GM19397 (cell line): ENCODE measurements around the gene KMT2E.
"Not testable (repeated sequence)": the region's sequence is repeated elsewhere in the genome, so short reads cannot be mapped to it uniquely, and the experiment has no call there.

Experiments
- ATAC-seq: cut with Tn5 transposase; IDR thresholded peaks from one replicate; pipeline ENCODE4 v1.9.1; 2021; ENCODE audit warnings: mild to moderate bottlenecking, moderate library complexity; ENCODE audit not compliant: unreplicated experiment

Gene KMT2E

DNA sequence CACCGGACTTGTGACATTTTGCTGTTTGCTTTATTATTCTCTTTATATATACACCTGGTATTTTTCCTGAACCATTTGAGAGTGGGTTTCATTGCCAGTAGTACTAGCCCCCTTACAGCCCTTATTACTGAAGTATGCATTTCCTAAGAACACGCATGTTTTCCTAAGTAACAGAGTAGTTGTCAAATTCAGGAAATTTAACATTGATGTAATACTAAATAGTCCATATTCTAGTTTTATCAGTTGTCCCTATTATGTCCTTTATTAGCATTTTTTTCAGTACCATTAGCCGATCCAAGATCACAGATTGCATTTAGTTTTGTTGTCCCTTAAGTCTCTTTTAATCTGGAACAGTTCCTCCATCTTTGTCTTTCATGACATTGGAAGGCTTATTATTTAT is 8.0 kb downstream of the KMT2E start:
- no peak for ATAC-seq

DNA sequence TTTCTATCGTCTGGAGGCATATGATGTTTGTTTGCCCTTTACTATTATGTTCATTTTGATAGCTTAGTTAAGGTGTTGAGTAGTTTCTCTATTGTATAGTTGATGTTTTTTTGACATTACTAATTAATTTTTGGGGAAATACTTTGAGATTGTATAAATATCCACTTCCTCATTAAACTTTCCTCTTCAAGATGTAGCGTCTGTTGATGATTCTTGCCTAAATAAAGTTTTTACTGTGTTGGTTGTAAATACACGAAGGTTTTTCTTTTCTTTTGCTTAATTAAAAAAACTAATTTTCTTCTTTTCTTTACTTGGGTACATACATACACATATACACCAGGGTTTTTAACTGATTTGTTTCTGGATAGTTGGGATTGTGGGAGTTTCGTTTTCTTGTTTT is 8.5 kb downstream of the KMT2E start:
- ATAC-seq = no peak

DNA sequence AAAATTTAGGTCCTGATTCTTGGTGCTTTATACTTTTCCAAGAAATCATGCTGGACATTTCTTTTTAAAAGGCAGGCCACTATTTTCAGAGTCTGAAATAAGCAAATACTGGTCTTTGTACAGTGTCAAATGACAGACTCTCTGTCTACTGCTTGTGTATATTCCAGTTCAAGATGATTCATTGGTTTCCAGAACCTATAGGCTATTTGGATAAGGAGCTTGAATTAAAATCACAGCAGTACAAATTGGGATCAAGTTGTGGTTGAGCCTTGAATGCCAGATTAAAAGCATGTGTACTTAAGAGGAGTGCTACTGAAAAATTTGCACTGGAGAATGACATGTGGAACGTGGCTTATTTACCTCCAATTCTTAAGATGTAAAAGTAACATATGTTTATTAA is 10.7 kb downstream of the KMT2E start:
- ATAC-seq = no peak

DNA sequence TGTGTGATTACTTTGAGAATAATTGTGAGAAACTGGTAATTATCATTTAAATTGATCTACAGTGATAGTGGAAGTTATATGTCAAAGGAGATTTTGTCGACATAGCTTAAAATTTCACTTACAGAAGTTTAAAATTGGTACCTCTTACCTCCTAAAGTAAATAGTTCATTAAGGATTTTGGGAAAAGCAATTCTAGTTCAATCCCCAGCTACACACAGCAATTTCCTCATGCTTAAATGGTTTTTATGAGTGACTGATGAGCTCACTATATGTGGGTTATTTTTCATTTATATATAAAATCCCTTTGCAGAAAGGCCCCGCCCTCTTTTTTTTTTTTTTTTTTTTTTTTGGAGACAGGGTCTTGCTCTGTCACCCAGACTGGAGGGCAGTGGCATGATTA is 12.7 kb downstream of the KMT2E start:
- no peak for ATAC-seq

DNA sequence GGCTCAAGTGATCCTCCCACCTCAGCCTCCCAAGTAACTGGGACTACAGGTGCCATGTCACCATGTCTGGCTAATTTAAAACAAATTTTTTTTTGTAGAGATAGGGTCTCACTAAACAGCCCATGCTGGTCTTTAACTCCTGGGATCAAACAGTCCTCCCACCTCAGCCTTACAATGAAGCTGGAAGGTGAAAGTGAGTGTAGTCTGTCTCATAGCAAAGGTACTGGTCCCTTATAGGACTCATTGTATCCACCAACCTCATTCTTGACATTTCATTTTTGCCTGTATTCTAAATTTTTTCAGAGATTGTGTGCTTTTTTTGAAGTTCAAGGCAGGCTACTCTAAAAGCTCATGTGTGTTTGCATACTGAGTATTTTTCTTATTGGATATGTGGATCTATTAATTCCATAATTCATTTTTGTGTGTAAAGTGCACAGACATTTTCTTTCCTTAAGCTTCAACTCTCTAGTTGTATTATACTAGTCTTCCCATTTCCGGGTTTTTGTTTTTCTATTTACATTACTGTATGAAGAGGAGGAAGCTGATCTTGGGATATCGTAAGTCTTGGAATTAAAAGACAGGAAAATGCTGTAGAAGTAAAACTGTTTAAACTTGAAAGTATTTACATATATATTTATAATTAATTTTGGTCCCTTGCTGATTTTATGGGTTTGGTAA is 13.3 kb downstream of the KMT2E start:
- no peak for ATAC-seq

DNA sequence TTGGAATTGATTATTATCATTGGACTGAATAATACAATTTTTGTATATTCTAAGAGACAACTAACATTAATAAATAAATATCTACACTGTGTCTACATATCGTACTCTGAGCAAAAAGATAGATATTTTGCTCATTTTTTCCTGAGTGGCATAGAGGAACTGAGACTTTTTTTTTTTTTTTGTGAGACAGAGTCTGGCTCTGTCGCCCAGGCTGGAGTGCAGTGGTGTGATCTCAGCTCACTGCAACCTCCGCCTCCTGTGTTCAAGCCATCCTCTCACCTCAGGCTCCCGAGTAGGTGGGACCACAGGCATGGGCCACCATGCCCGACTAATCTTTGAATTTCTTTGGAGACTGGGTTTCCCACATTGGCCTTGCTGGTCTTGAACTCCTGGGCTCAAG is 14.0 kb downstream of the KMT2E start:
- no peak for ATAC-seq

DNA sequence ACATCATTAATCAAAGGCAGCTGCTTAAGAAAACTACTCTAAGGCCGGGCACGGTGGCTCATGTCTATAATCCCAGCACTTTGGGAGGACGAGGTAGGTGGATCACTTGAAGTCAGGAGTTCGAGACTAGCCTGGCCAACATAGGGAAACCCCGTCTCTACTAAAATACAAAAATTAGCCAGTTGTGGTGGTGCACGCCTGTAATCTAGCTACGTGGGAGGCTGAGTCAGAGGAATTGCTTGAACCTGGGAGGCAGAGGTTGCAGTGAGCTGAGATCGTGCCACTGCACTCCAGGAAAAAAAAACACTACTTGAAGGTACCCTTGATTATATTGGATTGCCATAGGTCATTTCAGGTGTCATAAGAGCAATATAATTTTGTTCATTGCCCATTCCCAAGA is 14.9 kb downstream of the KMT2E start:
- not testable (repeated sequence) for ATAC-seq

DNA sequence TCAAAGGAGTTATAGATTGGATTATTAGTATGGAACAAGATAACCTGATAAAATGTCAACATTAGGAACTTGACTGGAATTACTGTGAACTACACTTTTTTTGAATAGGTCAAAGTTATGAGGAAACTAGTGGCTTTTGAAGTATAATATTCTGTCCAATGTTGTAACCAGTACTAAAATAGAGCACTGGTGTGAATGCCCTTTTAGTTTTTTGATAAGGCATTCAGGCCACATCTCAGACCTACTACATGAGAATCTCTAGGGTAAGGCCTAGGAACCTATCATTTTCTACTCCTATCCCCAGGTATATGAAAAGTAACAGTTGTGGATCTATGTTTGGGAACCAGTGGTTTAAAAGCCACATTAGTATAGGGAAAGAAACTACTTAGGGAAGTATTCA is 16.4 kb downstream of the KMT2E start:
- ATAC-seq = no peak

DNA sequence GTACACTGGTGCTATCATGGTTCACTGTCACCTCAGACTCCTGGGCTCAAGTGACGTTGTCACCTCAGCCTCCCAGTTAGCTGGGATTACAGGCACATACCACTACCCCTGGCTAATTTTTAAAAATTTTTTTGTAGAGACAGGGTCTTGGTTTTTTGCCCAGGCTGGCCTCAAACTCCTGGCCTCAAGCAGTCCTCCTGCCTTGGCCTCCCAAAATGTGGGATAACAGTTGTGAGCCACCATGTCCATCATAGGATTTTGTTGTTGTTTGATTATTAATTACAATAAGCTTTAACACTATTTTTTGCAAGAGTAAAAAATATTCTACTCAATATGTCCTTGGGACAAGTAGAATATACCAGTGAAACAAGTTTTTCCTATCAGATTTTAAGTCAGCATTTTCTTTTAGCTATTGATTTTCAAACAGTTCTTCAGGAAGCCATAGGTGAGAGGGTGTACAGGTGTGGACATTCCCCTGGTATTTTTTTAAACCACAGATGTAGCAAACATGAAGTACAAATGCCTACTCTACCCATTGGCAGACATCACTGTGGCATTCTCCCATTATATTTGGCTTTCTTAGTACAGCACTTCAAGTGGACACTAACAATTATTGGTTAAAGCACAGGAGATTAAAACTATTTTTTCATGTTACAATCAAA is 18.7 kb downstream of the KMT2E start:
- no peak for ATAC-seq

DNA sequence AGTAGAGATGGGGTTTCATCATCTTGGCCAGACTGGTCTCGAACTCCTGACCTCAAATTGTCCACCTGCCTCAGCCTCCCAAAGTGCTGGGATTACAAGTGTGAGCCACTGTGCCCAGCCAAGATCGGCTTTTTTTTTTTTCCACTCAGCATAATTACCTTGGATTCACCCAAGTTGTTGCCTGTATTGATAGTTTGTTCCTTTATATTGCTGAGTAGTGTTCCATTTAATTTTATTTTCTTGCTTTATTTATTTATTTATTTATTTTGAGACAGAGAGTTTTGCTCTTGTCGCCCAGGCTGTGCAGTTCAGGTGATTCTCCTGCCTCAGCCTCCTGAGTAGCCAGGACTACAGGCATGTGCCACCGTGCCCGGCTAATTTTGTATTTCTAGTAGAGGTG is 21.3 kb downstream of the KMT2E start:
- ATAC-seq = no peak

DNA sequence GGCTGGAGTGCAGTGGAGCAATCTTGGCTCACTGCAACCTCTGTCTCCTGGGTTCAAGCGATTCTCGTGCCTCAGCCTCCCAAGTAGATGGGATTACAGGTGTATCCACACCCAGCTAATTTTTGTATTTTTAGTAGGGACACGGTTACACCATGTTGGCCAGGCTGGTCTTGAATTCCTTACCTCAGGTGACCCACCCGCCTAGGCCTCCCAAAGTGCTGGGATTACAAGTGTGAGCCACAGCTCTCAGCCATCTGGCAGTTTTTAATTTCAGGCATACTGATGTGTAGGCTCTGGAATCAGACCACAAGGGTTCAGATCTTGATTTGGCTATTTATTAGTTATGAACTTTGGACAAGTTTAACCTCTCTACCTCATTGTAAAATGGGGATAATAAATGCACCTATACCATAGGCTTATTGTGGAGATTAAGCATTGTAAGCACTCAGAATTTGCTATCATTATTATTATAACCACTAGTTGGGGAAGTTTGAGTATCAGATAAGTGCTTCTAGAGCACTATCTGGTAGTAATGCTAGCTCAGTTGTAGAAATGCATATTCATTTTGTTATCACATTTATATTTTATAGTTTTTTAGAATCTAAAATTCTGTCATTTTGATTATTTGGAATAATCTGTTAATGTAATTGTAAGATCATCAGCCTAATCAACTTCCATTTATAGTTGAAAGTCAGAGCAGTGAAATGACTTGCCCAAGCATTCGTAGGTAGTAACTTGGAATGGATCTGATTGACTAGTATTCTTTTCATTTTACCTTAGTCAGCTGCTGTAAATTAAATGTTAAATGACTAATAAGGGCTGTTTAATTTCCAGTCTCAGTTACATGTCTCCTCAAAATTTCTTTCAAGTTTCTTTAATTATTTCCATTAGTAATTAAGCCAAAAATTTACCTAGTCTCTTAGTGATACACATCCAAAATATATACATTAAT is 22.5 kb downstream of the KMT2E start:
- no peak for ATAC-seq

DNA sequence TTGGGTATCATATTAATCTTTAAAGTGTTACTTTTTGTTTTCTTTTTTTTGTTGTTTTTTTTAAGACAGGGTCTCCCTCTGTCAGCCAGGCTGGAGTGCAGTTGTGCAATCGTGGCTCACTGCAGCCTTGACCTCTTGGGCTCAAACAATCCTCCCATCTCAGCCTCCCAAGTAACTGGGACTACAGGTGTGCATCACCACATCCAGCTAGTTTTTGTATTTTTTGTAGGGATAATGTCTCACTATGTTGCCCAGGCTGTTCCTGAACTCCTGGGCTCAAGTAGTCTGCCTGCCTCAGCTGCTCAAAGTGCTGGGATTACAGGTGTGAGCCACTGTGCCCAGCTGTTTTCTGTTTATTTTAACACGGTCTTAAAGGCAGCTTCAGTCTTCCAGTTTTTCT is 23.3 kb downstream of the KMT2E start:
- ATAC-seq = no peak

DNA sequence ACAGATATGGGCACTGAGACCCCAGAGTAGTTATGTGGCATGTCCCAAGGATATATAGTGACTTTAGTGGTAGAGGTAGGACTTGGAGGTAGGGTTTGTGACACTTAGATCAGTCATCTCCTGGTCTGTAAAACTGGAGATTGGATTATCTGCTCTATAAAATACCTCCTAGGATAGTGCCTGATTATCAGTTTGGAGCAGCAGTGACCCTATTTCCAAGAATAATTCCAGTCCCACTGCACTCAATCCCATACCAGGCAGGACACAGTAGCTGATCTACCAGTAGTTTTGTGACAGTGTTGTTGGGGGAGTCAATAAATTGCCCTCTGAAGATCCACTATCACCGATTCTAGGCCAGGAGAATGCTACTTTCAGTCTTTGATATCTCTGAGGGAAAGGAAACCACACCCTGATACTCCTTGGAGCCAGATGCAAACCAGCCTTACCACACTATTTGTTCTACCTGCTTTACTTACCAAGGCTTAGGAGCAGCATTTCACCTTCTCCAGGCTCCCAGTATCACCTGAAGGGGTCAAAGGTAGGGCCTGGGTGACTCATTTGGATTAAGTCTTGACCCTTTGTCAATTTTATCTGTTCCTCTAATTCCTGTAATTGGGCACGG is 30.6 kb downstream of the KMT2E start:
- no peak for ATAC-seq

DNA sequence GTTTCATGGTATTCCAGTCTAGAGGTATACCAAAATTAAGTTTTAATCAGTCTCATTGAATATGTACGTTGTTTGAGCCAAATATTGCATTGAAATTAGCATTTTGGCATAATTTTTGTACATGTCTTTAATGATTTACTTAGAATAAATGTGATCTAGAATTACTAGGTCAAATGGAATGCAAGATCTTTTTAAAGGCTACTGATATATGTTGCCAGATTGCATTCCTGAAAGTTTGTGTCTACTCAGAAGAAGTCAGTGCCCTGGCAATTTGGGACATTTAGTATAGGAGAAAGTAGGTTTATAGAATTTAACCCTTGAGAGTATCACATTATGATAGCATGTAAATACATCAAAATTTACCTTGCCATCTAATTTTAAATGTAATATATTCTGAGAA is 32.4 kb downstream of the KMT2E start:
- ATAC-seq = no peak

DNA sequence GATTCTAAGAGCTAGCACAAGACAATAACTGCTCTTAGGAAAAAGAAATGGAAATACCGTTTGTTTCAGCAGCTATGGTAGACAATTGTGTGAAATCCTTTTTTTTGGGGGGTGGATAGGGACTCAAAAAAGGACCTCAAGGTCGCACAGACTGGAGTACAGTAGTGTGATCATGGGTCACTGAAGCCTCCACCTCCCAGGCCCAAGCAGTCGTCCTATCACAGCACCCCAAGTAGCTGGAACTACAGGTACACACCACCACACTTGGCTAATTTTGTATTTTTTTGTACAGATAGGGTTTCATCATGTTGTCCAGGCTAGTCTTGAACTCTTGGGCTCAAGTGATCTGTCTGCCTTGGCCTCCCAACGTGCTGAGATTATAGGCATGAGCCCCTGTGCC is 33.9 kb downstream of the KMT2E start:
- ATAC-seq = no peak

DNA sequence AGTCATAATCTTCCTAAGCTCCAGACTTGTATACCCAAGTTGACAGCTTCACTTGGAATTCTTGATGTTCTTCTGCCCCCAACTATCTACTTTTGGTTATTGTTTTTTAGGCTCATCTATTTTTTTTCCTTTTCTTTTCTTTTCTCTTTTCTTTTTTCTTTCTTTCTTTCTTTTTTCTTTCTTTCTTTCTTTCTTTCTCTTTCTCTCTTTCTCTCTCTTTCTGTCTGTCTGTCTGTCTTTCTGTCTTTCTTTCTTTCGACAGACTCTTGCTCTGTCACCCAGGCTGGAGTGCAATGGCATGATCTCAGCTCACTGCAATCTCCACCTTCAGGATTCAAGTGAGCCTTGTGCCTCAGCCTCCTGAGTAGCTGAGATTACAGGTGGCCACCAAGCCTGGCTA is 36.5 kb downstream of the KMT2E start:
- no peak for ATAC-seq

DNA sequence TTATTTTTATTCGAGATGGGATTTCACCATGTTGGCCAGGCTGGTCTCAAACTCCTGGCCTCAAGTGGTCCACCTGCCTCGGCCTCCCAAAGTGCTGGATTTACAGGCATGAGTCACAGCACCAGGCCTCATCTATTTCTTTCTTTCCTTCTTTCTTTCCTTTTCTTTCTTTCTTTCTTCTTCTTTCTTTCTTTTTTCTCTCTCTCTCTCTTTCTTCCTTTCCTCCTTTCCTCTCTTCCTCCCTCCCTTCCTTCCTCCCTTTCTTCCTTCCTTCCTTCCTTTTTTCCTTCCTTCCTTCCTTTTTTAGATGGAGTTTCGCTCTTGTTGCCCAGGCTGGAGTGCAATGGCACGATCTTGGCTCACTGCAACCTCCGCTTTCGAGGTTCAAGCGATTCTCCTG is 36.9 kb downstream of the KMT2E start:
- ATAC-seq = not testable (repeated sequence)

DNA sequence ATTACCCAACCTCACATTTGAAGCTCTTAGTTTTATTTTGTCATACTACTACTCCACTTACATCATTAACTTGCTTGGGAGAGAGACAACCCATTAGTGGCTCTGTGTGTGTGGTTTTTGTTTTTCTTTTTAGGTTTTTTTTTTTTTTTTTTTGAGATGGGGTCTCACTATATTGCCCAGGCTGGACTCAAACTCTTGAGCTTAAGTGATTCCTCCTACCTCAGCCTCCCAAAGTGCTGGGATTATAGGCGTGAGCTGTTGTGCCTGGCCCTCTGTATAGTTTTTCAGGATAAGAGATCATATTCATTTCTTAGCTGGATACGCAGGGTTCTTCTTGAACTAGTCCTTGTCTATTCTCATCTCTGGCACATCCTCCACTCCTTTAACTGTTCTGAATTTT is 41.1 kb downstream of the KMT2E start:
- no peak for ATAC-seq

DNA sequence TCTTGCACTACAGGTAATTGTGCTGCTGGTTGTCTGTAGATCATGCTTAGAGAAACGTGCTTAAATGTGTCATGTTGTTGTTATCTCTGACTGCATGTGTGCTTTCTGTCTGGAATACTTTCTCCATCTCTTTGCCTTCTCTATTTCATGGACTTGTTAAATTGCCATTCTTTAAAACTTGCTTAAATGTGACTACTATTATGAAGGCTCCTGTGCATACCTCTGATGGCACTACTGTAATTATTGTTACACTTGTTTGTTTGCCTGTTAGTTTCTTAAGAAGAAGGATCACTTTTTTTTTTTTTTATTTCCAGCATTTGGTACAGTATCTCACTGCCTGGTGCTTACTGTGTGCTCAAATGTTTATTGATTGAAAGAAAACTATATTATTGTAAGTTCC is 41.6 kb downstream of the KMT2E start:
- no peak for ATAC-seq

DNA sequence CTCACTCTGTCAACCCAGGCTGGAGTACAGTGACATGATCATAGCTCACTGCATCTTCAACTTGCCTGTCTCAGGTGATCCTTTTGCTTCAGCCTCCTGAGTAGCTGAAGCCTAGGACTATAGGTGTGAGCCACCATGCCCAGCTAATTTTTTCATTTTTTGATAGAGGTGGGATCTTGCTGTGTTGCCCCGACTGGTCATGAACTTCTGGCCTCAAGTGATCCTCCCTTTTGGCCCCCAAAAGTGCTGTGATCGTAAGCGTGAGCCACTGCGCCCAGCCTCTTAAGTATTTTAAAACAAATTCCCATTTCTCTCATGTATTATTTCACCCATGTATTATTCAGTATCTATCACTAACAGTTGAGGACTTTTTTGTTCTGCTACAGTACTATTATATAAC is 43.5 kb downstream of the KMT2E start:
- ATAC-seq = no peak

DNA sequence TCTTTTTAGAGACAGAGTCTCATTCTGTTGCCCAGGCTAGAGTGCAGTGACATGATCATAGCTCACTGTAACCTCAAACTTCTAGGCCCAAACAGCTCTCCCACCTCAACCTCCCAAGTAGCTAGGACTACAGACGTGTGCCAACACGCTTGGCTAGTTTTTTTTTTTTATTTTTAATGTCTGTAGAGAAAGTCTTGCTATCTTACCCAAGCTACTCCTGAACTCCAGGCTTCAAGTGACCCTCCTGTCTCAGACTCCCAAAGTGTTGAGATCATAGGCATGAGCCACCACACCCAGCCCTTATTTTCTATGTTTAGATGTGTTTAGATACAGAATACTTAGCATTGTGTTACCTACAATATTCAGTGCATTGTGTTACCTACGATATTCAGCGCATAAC is 46.4 kb downstream of the KMT2E start:
- ATAC-seq = no peak
